Measurements from ENCODE around the gene MINK1.

The MINK1 gene

GRCh38 chr17:4937553-4937952, 104.4 kb downstream of the MINK1 start:
- DNase-seq: no peak

GRCh38 chr17:4938069-4938491, 104.9 kb downstream of the MINK1 start:
- no peak for DNase-seq

GRCh38 chr17:4938688-4939545, 105.8 kb downstream of the MINK1 start:
- DNase-seq: no peak

- no peak for DNase-seq
Observed at GRCh38 chr17:4939546-4939795, 106.3 kb downstream of the MINK1 start.

- peak; percentile 99 for DNase-seq
Observed at GRCh38 chr17:4939796-4940554, 106.8 kb downstream of the MINK1 start, which contains the start of the genes RNF167 and SLC25A11. Gene RNF167, plus strand, starts transcription at chr17:4940268. Its CDS starts 642 bp downstream, at chr17:4940910. Gene SLC25A11, minus strand, starts transcription at chr17:4940046. Its CDS starts 136 bp downstream, at chr17:4939910.

- peak in 1 of 2 donors; percentile 47 for DNase-seq
Observed at GRCh38 chr17:4940555-4941318, 107.6 kb downstream of the MINK1 start.

- no peak for DNase-seq
Observed at GRCh38 chr17:4941319-4941610, 108.1 kb downstream of the MINK1 start.

- no peak for DNase-seq
Observed at GRCh38 chr17:4942760-4943508, 109.8 kb downstream of the MINK1 start.

- peak; percentile 45 to 73 for DNase-seq
Observed at GRCh38 chr17:4944163-4944553, 111.0 kb downstream of the MINK1 start.

GRCh38 chr17:4944554-4945175, 111.5 kb downstream of the MINK1 start:
- no peak for DNase-seq

GRCh38 chr17:4945176-4945943, 112.2 kb downstream of the MINK1 start:
- peak; percentile 73 to 76 for DNase-seq

- DNase-seq: no peak
Observed at GRCh38 chr17:4945944-4946280, 112.8 kb downstream of the MINK1 start.

GRCh38 chr17:4946312-4946976, 113.3 kb downstream of the MINK1 start:
- no peak for DNase-seq

- no peak for DNase-seq
Observed at GRCh38 chr17:4947010-4947410, 113.9 kb downstream of the MINK1 start.

Data from CD4-positive, alpha-beta T cell treated with Interferon alpha-2 for 1 hour (primary cell).